Stimulated activated CD4-positive, alpha-beta T cell treated with anti-CD3 and anti-CD28 coated beads, Interleukin-2, amount 100 ng/mL, for 48 hours (primary cell): Measurements from ENCODE around the gene KRTAP10-11.
"Not testable (repeated sequence)": the region's sequence is repeated elsewhere in the genome, so short reads cannot be mapped to it uniquely, and the experiment has no call there.

ENCODE experiments used
- DNase-seq, 2 donors: peaks; one replicate each; pipeline ENCODE4 v3.0.0-alpha.2; 2020

The KRTAP10-11 gene

DNA sequence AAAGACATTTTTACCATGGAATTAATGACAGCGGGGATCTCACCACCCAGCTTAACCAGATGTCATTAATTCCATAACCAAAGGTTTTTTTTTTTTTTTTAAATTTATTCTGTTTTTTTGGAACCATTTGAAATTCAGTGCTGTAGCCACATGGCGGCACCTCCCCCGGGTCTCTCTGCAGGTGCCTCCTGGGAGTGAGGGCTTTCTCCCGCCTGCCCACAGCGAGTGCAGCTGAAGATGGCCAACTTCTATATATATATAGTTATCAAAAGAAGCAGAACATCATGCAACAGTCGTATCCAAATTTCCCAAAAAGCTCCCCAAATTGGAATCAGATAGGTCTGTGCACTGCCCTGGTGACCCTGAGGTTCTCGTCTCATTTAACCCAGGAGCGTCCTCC lies 30.7 kb upstream of the KRTAP10-11 start:
- no peak for DNase-seq

DNA sequence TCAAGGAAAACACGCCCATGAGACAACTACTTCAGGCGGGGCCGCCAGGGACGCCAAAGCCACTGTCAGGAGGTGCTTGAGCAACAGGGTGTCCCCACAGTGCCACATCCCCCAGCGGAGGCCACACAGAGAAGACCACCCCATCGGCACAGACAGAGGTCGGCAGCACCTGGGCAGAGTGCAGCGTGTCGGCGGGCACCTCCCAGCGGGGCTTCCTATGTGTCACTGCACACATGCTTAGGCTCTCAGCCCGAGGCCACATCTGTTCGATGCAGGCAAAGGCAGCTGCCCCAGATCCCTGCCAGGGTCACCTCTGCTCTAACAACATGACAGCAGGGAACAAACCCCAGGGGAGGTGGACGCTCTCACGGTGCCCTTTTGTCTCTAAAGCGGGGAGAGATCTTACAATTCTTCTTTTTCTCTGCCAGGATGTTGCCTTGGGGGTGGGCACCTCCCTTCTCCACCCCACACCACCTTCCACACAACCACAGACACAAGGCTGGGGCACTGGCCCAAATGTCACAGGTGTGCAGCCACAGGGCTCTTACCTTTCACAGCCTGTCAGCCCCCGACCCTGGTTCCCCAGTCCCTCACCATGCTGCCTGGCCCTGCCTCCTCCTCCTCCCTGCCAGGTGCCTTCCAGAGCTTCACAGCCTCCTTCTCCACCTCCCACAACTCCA lies 30.2 kb upstream of the KRTAP10-11 start:
- no peak for DNase-seq

DNA sequence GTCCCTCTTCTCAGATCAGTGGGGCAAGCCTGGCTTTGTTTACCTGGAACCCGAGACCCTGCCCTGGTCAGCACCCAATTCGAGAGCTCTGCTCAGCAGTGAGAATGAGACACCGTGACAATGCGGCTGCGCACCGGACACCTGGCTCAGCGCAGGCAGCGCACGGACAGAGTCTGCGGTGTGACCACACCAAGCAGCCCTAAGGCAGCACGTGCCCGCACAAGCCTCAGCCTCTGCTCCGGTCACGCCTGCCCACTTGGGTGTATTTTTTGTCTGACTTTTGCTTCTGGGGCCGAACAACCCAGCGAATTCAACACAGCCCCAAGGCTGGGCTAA lies 29.7 kb upstream of the KRTAP10-11 start:
- no peak for DNase-seq

DNA sequence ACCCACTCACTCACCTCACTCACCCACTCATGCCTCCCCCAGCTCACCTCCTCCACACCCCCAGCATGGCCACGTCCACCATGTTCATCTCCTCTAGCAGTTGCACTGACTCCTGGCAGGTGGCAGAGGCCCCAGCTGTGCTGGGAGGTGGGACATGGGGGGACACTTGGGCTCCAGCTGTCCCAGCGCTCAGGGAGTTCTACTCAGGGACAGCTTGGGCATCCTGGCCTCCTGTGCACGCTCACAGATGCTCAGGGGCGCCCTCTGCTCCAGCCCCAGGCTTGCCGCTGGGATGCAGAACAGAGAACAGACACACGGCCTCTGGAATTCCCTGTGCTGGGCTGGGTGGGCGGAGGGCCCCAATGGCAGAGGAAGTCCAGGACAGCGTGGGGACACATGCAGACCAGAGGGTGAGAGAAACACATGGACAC lies 29.1 kb upstream of the KRTAP10-11 start:
- no peak for DNase-seq

DNA sequence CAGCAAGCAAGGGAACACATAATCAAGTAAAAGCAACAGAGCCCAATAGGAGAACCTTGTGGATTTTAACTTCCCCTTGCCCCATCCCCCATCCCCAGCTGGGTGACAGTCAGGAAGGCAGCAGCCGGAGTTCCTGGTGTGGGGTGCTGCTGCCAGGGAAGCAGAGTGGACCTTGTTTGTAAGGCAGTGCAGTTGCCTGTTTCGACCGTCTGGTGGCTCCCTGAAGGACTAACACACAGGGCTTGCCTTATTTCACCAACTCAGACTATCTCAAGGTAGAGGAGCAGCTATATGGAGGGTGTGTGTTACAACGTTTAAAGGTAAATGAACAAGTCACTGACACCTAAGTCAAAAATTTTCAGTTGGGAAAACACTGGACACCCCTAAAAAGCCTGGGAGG lies 27.7 kb upstream of the KRTAP10-11 start:
- peak in 1 of 2 donors; percentile 7 for DNase-seq

DNA sequence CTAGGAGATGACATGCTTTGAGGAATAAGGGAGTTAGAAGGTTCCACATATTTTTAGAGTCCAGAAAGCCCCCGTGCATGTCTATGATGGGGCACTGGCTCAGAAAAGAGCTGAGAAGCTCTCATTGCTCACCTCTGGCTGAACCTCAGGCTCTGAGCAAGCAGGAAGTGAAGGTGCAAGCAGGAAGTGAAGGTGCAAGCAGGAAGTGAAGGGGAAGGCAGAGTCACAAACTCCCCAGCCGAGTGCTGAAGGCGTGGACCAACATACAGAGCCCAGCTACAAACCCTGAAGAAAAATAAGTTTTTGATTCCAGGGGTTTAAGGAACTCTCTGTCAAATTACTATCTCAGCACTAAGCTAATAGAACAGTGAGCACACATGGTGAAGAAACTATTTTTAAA lies 27.3 kb upstream of the KRTAP10-11 start:
- peak; percentile 19 to 31 for DNase-seq

DNA sequence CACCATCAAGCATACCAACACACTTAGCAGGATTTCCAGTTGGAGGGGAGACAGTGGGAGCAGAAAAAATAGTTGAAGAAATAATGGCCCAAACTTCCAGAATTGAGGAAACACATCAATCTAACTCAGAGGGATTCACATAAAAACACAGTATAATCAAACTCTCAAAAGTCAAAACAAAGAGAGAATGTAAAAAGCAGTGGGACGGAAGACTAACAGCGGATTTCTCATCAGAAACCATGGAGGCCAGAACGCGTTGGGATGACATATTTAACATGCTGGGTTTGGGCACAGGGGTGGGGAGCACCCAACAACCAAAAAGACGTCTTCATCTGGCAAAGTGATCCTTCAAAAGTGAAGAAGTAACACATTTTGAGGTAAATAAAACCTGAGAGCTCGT lies 26.3 kb upstream of the KRTAP10-11 start:
- DNase-seq, result no peak

DNA sequence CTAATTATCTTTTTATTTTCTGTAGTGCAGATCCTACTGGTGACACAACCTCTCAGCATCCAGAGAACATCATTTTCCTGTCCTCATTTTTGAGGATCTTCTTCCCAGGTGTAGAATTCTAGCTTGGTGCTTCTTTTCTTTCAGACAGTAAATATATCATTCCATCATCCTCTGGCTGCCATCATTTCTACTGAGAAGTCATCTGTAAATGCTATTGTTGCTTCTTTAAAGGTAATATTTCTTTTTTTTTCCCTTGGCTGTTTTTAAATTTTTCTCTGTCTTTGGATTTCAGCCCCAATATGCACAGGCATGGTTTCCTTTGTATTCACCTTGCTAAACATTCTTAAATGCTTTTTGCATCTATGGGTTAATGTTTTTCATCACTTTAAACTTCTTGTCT lies 22.6 kb upstream of the KRTAP10-11 start:
- no peak for DNase-seq

DNA sequence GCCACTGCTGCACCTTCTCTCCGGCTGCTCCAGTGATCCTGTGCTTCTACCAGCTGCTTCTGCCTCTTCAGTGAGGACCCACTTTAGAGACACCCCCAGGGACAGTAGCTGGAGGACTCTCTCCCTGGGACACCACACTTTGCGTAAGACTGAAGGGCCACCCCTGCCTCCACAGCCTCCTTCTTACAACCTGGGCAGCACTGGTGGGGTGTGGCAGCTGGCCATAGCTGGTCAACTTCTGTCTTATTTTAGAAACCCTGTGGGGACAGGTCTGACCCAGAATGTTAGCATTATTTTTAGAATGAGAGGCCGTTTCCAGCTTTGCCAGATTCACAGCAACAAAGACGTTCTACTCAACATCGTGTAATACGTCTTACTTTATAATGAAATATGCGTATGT lies 20.5 kb upstream of the KRTAP10-11 start:
- DNase-seq, result no peak

DNA sequence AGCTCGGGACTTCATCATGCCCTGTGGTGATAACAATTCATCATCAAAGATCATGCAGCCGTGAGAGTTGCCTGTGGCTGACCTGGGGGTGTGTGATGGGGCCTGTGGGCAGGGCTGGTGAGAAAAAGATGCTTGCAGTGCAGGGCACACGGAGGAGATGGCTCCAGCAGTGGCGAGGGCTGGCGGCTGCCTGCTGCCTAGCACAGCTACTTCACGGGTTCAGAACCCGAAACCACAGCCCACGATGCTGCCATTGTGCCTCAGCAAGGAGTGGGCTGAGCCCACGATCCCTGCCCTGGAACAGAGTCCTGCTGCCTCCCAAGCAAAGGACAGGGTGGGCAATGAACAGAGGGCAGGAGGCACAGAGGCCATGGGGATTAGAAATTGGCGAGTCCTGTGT lies 20.0 kb upstream of the KRTAP10-11 start:
- DNase-seq, result no peak

DNA sequence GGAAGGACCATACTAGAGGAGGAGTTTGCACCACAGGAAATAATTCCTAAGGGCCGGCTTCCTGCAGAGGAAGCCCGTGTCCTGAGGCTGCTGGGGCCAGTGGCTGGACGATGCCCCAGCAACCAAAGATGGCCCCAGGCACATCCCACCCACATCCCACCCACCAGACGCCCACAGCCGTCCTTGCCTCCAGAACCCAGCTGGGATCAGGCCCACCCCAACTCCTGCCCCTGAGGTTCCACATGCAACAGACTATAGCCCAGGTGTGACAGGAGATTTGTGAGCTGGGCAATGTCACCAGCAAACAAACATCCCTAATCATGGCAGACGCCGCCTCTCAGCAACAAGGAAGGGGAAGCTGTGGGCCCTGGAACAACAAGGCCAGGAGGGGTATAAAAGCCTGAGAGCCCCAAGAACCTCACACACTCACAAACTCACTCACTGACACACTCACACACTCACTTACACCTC lies 19.5 kb upstream of the KRTAP10-11 start, which contains the start of gene KRTAP10-9:
KRTAP10-9 (plus strand) TSS at position 421 of the 471 bp plus-strand sequence. CDS start 79 bp downstream, outside the sequence.
- DNase-seq, result no peak

DNA sequence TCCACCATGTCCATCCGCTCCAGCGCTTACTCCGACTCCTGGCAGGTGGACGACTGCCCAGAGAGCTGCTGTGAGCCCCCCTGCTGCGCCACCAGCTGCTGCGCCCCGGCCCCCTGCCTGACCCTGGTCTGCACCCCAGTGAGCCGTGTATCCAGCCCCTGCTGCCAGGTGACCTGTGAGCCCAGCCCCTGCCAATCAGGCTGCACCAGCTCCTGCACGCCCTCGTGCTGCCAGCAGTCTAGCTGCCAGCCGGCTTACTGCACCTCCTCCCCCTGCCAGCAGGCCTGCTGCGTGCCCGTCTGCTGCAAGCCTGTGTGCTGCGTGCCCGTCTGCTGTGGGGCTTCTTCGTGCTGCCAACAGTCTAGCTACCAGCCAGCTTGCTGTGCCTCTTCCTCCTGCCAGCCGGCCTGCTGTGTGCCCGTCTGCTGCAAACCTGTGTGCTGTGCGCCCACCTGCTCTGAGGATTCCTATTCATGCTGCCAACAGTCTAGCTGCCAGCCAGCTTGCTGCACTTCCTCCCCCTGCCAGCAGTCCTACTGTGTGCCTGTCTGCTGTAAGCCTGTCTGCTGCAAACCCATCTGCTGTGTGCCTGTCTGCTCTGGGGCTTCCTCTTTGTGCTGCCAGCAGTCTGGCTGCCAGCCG lies 18.9 kb upstream of the KRTAP10-11 start:
- DNase-seq, result not testable (repeated sequence)

DNA sequence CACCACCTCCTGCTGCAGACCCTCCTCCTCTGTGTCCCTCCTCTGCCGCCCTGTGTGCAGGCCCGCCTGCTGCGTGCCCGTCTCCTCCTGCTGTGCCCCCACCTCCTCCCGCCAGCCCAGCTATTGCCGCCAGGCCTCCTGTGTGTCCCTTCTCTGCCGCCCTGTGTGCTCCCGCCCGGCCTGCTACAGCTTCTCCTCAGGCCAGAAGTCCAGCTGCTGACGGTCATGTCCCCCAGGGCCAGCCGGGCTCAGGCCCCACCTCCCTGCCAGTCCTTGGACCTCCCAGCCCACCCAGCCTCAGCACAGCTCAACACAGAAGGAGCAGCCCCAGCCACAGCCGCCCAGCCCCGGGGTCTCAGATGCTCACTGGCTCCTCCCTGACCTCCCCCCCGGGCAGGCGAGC lies 18.4 kb upstream of the KRTAP10-11 start:
- DNase-seq, result not testable (repeated sequence)

DNA sequence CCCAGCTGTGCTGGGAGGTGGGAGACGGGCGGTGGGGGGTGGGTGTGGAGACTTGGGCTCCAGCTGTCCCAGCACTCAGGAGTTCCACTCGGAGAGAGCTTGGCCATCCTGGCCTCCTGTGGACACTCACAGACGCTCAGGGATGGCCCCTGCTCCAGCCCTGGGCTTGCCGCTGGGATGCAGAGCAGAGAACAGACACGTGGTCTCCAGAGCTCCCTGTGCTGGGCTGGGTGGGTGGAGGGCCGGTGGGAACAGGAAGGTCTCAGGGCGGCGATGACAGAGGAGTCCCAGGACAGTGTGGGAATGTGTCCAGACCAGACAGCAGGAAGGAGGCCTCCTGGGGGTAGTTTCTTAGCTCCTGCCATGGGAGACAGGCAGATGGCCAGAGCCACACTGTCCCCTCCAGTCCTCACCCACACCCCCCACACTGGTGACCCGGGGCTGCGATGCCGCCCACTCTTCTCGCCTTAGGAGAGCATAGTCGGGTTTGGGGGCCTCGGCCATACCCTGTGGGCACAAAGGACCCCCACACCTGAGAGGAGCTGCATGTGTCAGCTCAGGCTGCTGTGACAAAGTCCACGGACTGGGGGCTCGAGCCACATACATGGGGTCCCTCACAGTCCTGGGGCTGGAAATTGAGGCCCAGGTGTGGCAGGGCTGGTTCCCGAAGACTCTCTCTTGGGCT lies 17.4 kb upstream of the KRTAP10-11 start:
- DNase-seq, result no peak

DNA sequence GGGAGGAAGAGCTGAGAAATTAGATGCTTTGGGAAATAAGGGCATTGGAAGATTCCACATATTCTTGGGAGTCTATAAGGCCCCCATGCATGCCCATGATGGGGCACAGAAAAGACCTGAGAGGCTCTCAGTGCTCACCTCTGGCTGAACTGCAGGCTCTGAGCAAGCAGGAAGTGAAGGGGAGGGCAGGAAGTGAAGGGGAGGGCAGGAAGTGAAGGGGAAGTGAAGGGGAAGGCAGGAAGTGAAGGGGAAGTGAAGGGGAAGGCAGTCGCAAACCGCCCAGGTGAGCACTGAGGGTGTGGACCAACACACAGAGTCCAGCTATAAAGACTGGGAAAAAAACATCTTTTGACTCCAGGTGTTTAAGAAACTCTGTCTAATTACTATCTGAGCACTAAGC lies 15.8 kb upstream of the KRTAP10-11 start:
- DNase-seq, result no peak

DNA sequence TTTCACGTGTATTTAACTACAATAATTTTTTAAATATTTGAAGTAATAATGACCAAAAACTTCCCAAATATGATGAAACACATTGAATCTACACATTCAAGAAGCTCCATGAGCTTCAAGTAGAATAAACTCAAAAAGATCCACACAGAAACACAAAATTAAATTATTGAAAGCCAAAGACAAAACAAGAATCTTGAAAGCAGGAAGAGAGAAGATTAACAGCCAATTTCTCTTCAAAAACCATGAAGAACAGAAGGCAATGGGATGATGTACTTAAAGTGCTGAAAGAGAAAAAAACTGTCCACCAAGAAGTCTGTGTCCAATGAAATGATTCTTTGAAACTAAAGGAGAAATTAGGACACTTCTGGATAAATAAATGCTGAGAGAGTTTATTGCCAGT lies 14.1 kb upstream of the KRTAP10-11 start:
- DNase-seq, result no peak

DNA sequence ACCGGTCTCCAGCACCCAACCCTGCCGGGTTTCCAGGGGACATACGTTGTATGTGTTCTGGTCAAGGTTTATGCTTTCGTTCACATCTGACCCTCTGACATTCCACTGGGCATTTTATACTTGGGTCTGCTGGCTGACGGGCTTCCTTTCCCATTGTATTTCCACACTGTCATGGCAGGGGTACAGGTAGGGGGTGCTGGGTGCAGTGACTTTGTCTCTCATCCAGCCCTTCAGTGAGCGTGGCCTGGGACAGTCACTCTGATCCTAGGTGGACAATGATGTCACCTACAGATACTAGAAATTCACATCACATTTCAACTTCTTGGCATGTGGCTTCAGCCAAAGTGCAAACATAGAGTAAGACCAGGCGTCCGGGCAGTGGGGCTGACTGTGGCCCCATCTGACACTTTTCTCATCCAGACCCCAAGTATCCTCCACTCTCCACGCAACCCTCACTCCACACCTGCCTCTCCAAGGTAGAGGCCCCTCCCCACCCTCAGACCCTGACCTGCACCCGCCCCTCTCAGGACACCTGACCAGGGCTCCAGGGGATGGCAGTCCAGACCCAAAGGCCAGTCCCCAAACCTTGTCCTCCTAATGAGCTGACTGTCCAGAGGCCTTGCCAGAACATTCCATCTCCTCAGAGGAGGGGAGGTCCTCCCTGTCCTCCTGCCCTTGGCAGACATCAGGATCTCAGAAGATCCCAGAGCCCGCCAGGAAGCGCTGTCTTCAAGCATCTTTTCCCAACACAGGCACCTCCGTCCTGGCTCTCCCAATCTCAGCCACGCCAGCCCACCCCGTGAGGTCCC lies 9.8 kb upstream of the KRTAP10-11 start:
- DNase-seq, result no peak

DNA sequence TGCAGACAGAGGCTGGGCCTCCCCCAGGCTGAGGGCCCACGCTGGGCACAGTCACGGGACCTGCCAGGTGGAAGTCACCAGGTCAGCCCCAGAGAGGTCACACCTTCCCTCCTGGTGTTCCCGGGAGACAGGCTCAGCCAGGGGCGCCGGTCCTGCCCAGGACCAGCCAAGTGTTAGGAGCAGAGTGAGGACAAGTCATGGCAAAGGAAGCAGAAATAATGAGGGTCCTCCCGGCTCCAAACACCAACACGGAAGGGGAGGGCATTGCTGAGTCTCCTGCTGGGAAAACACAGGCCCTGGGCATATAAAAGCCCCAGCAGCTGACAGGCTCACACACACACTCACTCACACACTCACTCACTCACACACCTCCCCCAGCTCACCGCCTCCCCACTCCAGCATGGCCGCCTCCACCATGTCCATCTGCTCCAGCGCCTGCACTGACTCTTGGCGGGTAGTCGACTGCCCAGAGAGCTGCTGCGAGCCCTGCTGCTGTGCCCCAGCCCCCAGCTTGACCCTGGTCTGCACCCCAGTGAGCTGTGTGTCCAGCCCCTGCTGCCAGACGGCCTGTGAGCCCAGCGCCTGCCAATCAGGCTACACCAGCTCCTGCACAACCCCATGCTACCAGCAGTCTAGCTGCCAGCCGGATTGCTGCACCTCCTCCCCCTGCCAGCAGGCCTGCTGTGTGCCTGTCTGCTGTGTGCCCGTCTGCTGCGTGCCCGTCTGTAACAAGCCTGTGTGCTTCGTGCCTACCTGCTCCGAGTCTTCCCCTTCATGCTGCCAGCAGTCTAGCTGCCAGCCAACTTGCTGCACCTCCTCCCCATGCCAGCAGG lies 9.0 kb upstream of the KRTAP10-11 start, which contains the start of gene KRTAP10-10:
KRTAP10-10 (plus strand) TSS at position 339 of the 833 bp plus-strand sequence; CDS start at position 401, 62 bp downstream.
- DNase-seq, result no peak

DNA sequence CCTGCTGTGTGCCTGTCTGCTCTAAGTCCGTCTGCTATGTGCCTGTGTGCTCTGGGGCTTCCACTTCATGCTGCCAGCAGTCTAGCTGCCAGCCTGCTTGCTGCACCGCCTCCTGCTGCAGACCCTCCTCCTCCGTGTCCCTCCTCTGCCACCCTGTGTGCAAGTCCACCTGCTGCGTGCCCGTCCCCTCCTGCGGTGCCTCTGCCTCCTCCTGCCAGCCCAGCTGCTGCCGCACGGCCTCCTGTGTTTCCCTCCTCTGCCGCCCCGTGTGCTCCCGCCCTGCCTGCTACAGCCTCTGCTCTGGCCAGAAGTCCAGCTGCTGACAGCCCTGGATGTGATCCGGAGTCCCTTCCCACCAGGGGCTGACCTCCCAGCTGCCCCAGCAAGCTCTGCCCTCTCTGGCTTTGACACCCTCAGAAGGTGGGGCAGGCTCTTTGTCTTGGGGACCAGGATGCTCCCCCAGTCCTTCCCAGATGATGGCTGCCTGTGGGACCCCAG lies 8.3 kb upstream of the KRTAP10-11 start:
- not testable (repeated sequence) for DNase-seq

DNA sequence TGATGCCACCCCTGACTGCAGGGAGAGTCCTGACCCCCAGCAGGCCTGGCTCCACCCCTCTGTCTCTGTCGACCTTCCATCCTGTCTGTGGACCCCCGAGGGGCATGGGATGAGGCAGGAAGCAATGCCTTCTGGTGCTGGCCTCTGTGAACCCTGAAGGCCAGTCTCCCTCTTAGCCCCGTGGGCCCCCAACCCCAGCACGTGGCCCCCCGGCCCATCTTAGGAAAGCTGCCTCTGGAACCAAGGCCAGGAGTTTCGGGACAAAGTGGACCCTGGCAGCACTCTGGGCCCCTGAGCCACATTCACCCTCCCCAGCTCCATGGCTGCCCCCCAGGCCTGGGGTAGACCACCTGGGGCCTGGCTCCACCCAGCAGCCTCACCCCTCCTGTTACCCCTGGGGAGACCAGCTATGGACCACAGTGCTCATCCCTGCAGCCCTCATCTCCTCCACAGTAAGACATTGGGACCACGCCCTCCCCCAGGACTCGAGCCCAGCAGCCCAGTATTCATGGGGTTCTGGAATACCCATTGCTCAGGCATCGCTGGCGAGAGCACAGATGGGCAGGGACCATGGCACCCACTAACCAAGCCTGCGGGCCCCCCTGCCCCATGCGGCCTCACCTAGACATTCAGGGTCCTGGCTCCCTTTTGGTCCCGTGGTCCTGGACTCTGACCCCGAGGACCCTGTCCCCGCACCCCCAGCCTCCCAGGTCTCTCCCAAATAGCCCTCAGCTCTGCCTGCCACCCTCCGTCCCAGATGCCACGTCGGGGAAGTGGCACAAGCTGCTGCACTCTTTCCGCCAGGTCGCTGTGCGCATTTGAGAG lies 7.5 kb upstream of the KRTAP10-11 start:
- DNase-seq, result not testable (repeated sequence)

DNA sequence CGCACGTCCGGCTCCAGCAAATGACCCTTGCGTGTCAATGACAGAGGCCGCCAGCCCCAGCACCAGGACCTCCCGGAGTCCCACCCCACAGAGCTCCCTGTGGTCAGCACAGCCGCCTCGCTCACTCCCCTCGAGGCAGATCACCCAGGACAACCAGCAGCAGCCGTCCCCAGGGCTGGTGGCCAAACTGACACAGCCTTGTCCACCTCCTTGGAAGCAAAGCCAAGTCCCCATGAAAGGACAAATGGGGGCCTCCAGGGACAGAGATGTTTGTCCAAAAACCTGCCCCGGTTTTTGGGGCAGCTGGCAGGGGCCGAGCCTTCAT lies 6.9 kb upstream of the KRTAP10-11 start:
- DNase-seq, result no peak
